GM18951 (cell line): ENCODE data around the gene DDR1.

Experiments used
- POLR2A ChIP-seq: IDR thresholded peaks from 4 replicates; pipeline ENCODE4 v1.6.1; 2011; ENCODE audit warnings: mild to moderate bottlenecking; ENCODE audit not compliant: insufficient read length, insufficient read depth; ENCODE audit errors: extremely low read depth
- in situ Hi-C: fragments of 300-500 bp; cut with MboI; formaldehyde crosslinking; loops from one replicate; pipeline ENCODE4 v1.12.0; 2022; ENCODE audit warnings: low sequenced_read_pairs, mixed read lengths, inconsistent platforms; ENCODE audit not compliant: unreplicated experiment

Gene DDR1

DNA sequence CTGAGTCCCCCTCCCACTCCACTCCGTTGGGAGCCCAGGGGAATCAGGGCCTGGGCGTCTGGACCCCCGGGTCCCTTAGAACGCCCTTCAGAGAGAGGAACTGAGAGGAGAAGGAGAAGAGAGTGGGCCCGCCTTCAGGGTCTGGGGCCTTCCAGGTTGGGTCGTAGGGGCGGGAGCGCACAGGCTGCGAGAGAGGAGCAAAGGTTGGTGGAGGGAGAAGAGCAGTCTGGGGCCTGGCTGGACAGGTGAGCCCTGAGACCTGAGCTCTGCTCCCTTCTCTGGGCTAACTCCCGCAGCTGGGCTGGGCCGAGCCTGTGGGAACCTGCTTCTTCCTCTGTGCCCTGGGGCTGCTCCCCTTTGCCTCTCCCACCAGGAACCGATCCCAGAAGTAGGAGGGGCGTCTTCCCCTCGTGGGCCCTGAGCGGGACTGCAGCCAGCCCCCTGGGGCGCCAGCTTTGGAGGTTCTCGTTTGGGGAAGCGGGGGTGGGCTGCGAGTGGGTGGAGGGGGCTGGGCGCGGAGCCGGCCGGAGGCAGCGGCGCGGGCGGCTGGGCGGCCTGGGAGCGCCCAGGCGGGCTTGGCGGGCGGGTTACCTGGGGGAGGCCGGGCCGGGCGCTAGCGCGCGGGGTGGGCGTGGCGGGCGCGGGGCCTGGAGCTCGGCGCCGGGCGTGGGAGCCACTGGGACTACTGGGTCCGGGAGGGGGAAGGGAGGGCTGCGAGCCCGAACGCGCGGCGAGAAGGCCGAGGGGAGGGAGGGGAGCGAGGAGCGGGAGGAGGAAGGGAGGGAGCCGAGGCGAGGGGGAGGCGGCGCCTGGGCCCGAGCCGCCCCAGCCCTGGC is at the start of gene DDR1:
TSS of gene DDR1 (plus strand) at position 835 of the 836 bp plus-strand sequence. CDS start 4,211 bp downstream, outside the sequence.
- in situ Hi-C loops, result no loop called here
- TF ChIP-seq POLR2A, result no peak

DNA sequence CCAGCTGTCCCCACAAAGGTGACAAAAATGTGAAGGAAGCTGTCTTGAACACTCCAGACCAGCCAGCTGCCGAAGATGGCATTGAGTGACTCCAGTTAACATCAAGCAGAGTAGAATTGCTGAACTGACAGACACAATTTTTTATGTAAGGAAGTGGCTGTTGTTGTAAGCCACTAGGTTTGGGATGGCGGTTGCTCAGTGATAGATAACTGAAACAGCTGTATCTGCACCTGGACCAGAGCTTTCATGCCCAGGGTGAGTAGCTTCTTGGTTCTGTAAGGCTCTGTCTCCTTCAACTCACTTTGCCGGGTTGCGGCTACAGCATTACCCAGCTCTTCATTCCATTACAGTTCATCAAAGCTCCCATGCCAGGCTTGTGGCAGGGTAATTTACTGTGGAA is 49.7 kb upstream of the DDR1 start:
- in situ Hi-C loops, result no loop called here
- no peak for TF ChIP-seq POLR2A

DNA sequence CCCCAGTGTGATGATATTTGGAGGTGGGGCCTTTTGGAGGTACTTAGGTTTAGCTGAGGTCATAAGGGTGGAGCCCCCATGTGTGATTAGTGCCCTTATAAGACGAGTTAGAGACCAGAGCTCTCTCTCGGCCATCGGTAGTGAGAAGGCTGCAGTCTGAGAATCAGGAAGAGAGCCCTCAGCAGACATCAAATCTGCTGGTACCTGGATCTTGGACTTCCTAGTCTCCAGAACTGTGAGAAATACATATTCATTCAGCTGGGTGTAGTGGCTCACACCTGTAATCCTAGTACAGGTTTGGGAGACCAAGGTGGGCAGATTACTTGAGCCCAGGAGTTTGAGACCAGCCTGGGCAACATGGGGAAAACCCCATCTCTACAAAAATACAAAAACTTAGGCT is 48.7 kb upstream of the DDR1 start:
- in situ Hi-C loops, result no loop called here
- TF ChIP-seq POLR2A, result no peak

DNA sequence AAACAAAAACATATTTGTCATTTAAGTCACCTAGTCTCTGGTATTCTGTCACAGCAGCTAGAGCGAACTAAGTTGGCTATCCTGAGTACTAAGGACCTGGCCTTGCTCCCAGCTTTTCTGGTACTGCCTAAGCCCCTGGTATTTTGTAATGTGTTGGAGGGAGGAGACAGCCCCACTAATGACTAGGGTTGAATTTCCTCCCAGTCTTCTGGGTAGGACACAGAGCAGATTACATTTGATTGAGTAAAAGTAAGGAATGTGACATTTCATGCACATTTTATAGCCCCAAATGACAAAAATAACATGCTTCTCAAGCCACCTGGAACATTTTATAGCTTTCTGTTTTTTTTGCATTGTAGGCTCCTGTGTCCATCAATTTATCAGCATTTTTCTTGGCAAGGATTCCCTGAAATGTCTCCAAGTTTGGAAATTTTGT is 47.9 kb upstream of the DDR1 start:
- no peak for TF ChIP-seq POLR2A
- in situ Hi-C loops, result no loop called here

DNA sequence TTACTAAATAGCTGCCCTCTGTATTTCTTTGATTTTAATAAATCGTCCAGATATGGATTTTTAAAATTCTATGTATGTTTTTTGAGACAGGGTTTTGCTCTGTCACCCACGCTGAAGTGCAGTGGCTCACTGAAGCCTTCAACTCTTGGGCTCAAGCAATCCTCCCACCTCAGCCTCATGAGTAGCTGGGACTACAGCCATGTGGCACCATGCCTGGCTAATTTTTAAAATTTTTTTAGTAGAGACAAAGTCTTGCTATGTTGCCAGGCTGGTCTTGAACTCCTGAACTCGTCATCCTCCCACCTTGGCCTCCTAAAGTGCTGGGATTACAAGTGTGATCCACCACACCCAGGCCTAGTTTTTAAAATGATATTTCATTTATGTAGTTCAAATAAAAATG is 47.4 kb upstream of the DDR1 start:
- no peak for TF ChIP-seq POLR2A

DNA sequence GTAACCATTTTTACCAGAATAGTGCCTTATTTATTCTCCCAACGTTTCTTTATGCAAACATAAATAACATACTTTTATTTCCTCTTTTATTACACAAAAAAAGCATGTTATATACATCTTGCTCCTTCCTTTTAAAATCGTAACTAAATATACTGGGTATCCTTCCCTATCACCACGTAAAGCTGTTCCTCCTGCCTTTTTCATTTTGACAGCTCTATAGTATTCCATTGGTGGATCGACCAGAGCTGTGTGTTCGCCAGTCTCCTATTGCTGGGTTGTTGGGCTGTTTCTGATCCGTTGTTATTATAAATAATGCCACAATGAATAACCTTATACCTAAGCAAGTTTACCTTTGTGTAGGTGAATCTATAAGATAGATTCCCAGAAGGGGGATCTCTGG is 46.9 kb upstream of the DDR1 start:
- TF ChIP-seq POLR2A, result no peak
- in situ Hi-C loops, result no loop called here

More for the DNA sequence above, 47.4 kb upstream of the DDR1 start:
- in situ Hi-C loops, result no loop called here

DNA sequence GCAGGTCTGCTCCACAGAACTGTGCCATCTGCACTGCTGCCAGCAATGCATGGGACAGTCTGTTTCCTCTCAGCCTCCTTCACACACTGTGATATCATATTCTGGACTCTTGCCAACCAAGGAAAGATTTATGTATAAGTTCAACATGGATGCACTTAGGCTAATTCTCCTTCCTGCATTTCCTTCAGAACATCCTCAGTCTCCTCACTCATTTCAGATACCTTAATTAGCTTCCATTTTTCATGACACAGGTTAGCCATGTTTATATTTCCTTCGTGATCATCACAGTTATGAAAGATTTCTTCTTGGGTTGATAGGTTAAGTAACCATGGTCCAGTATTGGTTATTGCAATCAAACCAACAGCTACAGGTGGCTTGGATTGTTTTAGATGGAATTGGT is 46.4 kb upstream of the DDR1 start:
- TF ChIP-seq POLR2A, result no peak
- in situ Hi-C loops, result no loop called here

DNA sequence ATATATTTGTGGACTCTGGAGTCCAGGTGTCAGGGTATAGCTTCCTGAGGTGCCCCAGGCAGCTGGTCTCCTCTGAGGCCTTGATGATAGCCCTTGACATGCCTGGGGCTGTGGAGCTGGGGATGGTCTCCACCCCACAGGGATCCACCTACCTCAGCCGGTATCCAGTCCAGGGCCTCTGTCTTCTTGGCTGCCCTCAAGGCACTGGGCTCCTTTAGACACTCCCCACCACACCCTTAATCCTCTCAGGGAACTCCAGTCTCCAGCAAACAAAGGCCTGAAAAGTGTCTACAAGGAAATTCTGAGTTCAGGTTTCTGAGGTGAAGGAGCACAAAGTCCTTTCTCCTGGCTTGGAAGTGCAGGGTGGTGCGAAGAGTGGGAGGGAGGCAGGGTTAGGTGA is 44.6 kb upstream of the DDR1 start:
- no peak for TF ChIP-seq POLR2A
- in situ Hi-C loops, result no loop called here

DNA sequence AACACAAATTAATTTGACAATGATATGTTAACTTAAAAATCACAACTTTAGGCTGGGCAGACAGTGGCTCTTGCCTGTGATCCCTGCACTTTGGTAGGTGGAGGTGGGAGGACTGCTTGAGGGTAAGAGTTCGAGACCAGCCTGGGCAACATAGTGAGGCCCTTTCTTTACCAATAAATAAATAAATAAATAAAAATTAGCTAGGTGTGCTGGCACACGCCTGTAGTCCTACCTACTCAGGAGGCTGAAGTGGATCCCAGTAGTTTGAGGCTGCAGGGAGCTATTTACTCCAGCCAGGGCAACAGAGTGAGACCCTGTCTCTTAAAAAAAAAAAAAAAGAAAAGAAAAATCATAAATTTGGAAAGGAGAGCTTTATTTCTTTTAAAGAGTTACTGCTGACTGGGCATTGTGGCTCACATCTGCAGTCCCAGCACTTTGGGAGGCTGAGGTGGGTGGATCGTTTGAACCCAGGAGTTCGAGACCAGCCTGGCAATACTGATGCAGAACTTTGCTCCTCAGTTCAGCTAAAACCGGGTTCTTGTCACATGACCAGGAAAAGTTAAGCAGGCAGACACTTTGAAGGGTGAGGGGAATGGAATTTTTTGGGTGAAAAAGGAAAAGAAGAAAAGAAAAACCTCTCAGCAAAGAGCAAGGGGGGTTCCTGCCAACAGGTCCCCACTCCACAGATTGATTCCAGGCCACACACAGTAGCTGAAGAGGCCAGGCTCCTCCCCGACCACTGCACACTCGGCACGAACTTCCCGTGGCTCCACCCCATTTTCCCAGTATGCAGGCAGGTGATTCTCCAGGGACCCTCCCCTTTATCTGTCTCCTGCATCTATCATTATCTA is 44.0 kb upstream of the DDR1 start:
- in situ Hi-C loops, result no loop called here
- no peak for TF ChIP-seq POLR2A

DNA sequence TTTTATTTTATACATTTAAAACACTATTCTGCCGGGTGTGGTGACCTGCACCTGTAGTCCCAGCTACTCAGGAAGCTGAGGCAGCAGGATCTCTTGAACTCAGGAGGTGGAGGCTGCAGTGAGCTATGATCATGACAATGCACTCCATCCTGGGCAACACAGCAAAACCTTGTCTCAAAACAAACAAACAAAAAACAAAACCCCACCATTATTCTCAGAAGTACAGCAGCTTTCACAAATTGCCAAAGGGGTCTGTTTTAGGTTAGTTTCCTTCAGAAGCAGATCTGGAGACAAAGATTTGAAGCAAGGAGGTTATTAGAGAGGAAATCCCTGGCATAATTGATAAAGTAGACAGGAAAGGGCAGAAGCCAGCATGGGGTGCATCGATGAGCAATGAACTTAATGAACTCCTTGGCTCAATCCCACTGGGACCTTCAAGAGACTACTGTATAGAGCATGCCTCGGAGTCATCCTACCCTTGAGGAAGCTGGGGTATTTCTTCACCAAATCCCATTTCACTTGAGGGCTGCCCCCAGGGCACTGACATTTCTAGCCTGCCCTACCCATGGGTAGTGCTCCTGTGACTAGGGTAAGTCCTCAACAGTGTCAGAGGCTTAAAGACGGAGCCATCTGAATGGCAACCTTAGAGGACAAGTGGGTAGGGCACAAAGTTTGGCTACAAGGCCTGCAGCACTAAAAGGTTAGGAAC is 43.2 kb upstream of the DDR1 start:
- TF ChIP-seq POLR2A, result no peak
- in situ Hi-C loops, result no loop called here

DNA sequence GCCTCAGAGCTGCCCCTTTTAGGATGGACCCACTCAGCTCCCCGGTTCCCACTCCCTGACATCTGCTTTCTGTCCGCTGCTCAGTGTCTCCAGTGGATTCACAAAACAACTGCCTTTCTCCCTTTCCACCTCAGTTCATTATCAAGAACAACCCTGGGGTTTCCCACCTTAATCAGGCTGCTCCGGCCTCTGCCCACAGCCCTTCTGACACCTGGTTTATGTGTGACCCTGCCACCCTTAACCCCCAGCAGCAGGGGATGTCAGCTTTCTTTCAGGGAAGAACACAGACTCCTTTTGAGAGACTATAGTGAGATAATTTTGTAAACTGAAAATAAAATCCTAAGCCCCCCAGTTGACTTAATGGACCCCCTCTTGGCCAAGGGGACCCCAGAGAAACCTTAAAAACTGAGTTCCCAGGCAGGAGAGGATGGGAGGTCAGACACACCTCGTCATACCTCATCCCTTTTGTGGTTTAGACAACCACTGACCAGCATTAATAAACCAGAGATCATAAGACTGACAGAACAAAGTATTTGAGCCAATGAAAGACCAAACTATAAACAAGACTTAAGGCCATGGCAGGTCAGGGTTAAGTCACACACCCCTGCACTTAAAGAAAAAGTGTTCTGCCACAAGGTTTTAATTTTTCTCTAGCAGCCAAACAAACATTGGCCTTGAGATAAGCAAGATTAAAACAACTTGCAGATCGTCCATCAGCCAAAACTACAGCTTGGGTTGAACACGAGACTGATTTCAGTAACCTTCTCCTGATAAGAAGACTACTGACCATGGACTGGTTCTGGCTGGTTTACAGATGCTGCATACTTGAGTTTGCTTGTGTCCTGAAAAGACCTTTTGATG is 42.4 kb upstream of the DDR1 start:
- in situ Hi-C loops, result no loop called here

More for the DNA sequence above, 42.4 kb upstream of the DDR1 start:
- no peak for TF ChIP-seq POLR2A
